HG02798 (cell line): Measurements from ENCODE around the gene TPRG1L.

ENCODE experiments used
- ATAC-seq: cut with Tn5 transposase; IDR thresholded peaks from one replicate; pipeline ENCODE4 v1.9.1; 2021; ENCODE audit warnings: mild to moderate bottlenecking; ENCODE audit not compliant: unreplicated experiment, poor library complexity

TPRG1L gene

GRCh38 chr1:3593334-3593733, 31.5 kb upstream of the TPRG1L start:
- ATAC-seq = no peak

- ATAC-seq = no peak
Observed at GRCh38 chr1:3593745-3594144, 31.1 kb upstream of the TPRG1L start.

DNA sequence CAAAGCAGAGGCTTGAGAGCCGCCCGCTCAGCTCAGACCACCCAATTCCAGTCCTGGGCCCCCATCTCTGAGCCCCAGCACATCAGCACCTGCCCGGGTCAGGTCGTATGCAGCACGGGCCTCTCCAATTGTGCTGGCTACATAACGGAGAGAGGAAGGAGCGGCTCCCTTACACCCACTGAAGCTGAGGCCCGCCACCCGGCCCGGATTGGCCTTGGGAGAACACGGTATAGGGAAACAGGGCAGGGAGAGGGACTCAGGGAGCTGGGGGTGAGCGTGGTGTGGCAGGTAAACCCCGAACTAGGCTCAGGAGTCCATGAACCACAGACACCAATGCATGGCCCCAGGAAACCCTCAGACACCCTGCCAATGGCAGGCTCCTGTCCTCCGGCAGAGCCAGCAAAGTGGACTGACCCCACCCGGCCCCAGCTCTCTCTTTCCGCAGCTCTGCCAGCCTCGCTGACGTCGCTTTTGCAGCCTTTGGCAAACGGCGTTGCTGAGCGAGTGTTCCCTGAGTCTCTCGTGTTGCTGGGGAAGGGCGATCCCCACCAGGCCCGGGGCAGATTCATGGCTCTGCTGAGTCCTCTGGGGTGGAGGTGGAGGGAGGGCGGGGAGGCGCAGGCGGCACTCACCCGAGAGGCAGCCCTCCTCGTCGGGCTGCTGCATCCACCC, 30.0 kb upstream of the TPRG1L start:
- no peak for ATAC-seq

DNA sequence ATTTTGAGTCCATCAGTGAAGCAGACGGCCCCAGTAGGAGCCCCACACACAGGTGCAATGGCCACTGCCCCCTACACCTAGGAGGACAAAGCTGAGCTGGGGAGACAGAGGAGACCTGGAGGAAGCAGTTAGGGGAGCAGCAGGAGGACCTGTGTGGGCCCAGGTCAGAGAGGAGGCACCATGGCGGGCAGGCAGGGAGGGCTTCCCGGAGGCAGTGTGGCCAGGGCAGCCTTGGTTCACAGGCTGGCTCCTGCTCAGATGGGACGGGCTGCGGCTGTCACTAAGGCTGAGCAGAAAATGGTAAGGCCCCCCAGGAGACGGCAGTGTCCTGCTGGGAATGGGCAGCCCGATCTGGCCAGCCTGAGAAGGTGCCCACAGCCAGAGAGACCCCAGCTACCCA, 28.9 kb upstream of the TPRG1L start:
- ATAC-seq = no peak

GRCh38 chr1:3596663-3597598, 27.9 kb upstream of the TPRG1L start:
- ATAC-seq = no peak

DNA sequence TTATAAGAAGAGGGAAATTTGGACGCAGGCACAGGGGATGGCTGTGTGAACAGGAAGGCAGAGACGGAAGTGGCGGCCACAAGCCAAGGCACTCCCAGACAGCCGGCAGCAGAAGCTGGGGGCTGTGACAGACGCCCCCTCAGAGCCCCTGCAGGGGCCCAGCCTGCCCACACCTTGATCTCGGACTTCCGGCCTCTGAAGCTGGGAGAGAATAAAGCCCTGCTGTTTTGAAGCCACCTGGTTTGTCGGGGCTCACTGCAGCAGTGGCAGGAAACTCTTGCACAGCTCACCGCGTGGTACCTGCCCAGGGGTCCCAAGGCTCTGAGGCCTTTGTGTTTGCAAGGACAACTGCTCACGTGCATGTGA, 27.2 kb upstream of the TPRG1L start:
- ATAC-seq = no peak

DNA sequence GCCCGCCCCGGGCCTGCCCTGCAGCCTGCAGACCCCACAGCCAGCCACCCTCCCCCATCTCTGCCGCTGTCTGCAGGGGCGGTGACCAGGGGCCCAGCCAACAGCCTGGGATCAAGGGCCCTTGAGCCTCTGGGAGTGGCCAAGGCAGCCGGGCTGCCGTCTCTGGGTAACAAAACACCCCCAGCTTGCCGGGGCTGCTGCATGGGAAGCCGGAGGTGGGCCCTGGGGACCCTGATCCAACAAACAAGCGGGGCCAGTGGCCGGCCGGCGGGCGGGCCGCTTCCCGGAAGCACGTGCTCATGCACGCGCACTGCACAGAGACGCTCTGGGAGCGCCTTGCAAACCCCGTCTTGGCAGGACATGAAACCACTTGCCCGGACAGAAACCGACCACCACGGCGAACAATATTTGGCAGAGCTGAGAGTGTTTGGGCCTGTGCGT, 26.7 kb upstream of the TPRG1L start:
- no peak for ATAC-seq

- ATAC-seq = no peak
Observed at GRCh38 chr1:3598522-3599285, 26.1 kb upstream of the TPRG1L start.

GRCh38 chr1:3599286-3599811, 25.5 kb upstream of the TPRG1L start:
- ATAC-seq = no peak

- ATAC-seq = no peak
Observed at GRCh38 chr1:3599816-3600215, 25.0 kb upstream of the TPRG1L start.

DNA sequence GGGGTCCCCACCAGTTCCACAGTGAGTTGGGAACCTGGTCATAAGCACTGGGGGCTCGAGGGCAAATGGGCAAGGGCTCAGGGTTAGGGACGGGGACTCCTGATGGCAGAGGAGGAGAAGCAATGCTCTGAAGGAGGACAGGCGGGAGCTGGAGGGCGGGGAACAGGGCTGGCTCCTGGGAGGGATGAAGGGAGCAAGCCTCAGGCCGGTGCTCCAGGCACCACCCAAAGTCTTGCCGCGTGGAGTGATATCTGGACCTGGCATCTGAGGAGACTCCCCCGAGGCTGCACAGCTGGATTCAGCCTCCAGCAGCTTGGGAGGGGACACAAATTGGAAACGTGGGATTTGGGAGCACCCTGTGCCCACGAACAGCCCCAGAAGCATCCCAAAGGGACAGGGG, 24.5 kb upstream of the TPRG1L start:
- ATAC-seq = no peak

DNA sequence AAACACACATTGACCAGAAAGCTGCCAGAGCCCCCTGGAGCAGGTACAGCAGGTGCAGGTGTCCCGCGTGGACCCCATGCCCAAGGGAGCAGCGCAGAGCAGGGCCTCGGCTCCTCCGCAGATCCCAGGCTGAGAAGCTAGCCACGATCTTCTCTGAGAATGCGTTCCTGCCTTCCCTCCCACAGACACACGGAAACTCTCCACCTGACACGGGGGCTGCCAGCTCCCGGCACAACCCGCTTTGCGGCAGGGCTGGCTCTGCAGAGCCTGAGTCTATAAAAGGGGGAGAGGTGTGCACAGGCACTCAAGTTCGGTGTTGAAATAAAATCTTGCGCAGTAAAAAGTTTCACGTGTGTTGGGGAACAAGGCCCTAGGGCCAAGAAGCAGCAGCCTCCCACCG, 23.1 kb upstream of the TPRG1L start:
- ATAC-seq = no peak

DNA sequence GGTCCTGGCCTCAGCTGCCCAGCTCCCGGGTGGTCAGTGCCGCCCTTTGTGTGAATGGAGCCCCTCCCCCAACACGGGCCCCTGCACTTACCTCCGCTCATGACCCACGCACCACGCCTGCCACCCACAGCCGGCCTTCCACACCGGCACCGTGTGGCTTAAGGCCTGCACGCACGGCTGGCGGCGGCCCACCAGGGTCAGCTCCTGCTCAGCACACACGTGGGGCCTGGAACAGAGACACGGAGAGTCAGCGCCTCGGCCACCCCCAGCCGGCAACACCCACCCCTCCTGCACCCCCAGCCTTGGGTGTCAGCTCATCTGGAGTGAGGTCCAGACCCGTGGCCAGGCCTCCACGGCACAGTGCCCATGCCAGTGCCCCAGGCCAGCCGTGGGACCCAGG, 22.4 kb upstream of the TPRG1L start:
- ATAC-seq = no peak

- ATAC-seq = no peak
Observed at GRCh38 chr1:3603156-3603555, 21.7 kb upstream of the TPRG1L start.

DNA sequence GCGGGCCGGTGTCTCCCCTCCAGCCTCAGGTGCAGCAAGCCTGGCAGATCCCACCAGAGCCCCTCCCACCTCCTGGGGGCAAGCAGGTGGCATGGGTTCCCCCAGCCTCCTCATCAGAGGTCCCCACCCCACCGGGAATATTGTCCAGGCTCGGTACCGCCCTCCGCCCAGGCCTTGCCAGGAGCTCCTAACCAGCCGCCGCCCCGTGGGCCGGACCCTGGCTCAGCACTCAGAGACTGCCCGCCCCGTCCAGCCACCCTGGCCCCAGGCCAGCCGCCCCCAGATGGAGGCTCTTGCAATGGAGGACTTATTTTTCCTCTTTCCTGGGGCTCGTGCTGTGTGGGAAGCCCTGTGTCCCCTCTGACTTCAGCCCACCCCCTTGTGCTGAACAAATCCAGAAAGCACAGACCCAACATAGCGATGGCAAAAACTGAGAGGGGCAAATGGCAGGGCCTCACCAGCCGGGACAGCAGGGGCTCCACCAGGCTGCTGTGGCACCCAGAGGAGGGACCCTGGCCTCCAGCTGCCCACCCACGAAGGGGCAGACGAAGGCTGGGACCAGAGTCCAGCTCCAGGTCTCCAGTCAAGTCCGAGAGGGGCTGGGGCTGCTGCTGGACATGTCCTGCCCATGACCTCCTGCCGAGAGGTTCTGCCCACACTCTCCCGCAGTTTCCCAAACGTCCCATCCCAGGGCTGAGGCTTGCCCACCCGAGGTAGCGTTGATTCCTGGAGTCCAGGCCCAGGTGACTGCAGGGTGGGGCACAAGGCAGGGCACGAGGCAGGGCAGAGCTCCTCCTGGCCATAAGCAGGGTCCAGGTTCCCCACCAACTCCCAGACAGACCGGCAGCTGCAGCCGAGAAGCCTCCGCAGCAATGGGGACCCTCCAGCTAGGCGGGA, 21.0 kb upstream of the TPRG1L start:
- ATAC-seq = no peak

DNA sequence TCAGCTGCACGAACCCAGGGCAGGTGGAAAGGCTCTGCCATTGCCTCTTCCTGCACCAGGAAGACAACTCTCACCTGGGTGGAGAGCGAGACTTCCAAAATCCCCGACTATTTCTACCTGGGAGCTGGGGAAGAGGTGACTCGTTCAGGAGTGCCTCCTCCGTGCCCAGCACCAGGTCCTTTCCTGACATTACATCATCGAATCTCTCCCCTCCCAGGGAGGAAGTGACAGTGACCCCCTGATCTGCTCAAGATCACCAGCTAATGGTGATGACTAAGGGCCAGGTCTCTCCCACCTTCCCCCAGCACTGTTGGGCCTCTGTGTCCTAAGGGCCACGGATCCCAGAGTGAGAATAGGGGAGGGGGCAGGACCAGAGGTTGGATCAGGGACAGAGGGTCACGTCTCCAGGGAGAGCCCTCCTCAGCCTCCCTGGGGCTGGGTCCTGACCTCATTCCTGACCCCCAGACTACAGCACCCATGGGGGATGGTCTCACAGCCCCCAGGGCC, 20.3 kb upstream of the TPRG1L start:
- no peak for ATAC-seq

DNA sequence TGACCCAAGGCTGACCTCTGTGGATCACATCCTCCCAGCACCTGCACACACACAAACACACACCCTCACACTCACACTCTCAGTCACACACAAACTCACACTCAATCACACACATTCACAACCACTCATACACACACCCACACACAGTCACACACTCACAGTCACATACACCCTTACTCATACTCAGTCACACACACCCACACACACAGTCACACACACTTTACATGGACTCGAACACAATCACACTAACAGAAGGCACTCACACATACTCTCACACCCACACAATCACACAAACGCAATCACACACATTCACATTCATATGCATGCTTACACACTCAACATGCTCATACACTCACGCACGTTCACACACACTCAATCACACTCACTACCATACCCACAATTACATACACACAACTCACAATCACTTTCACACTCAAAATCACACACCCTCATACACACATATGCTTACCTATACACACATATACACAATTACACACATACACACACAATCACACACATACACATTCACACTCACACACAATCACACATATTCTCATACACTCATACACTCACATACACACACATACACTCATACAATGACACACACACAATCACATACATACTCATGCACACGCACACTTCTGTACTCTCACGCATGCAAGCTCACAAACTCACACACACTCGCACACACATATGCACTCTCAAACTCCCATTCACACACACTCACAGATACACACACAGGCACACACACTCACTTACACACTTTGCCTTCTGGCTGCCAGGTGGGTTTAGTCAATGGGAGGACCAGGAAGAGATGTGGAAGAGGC, 19.6 kb upstream of the TPRG1L start:
- ATAC-seq = no peak

DNA sequence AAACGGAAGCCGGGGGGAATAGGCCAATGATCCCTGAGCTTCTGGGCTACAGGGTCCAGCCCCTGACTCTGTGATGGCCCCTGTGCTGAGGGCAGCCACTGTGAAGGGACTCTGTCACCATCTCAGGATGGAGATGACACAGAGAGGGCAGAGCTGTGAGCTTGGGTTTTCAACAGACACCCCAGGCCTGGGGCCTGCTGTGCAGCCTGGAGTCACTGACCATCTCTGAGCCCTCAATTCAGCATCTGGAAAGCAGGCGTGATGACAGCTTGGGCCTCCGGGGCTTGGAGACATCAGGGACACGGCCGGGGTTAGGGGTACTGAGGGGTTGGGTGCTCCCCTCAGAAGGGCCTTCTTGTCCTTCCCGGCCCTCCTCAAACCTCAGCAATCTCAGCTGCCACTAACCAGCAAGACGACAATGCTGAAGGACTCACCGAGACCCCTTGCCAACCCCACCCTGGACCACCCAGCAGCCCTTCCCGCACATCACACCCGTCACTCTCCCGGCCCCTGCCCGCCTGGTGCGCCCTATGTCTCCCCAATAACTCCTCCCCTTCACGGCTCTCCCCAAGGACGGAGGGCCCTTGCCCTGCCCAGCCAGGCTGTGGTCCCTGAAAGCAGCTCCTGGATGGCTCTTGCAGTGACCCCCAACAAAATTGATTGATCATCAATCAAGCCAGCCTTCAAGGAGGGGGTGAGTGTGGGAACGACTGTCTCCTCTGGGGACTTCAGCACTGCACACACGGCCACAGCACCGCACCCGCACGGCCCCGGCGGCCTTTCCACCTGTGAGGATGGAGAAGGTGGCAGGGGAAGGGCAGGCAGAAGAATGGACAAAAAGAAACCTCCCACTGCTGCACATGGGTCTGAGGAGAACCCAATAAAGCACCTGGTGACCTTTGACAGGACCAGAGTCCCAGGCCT, 17.8 kb upstream of the TPRG1L start:
- ATAC-seq = no peak
